Memory B cell (primary cell): Measurements from ENCODE around the gene C16orf54.
"Not testable (repeated sequence)": the region's sequence is repeated elsewhere in the genome, so short reads cannot be mapped to it uniquely, and the experiment has no call there.

ENCODE experiments used
- ATAC-seq: fragments of 150-1000 bp; cut with Tn5 transposase; 2 replicates; pipeline ENCODE4 v1.10.0; 2021; ENCODE audit warnings: low read depth, mild to moderate bottlenecking, moderate library complexity
- DNase-seq, 2 donors: peaks; one replicate each; pipeline ENCODE4 v3.0.0; 2022; ENCODE audit warnings: low spot score in 2 of 2
- H3K27ac Mint-ChIP-seq: one replicate; pipeline ENCODE4 v1.8.0; 2022; ENCODE audit warnings: mild to moderate bottlenecking, moderate library complexity, mixed read lengths
- H3K27me3 Mint-ChIP-seq: one replicate; pipeline ENCODE4 v1.8.0; 2022; ENCODE audit warnings: mixed read lengths
- H3K36me3 Mint-ChIP-seq: one replicate; pipeline ENCODE4 v1.8.0; 2022; ENCODE audit warnings: mild to moderate bottlenecking, mixed read lengths
- H3K4me1 Mint-ChIP-seq: one replicate; pipeline ENCODE4 v1.8.0; 2022; ENCODE audit warnings: mixed read lengths
- H3K4me3 Mint-ChIP-seq: one replicate; pipeline ENCODE4 v1.8.0; 2022; ENCODE audit warnings: mild to moderate bottlenecking, moderate library complexity, mixed read lengths
- H3K9me3 Mint-ChIP-seq: one replicate; pipeline ENCODE4 v1.8.0; 2022; ENCODE audit warnings: mixed read lengths

C16orf54 gene

DNA sequence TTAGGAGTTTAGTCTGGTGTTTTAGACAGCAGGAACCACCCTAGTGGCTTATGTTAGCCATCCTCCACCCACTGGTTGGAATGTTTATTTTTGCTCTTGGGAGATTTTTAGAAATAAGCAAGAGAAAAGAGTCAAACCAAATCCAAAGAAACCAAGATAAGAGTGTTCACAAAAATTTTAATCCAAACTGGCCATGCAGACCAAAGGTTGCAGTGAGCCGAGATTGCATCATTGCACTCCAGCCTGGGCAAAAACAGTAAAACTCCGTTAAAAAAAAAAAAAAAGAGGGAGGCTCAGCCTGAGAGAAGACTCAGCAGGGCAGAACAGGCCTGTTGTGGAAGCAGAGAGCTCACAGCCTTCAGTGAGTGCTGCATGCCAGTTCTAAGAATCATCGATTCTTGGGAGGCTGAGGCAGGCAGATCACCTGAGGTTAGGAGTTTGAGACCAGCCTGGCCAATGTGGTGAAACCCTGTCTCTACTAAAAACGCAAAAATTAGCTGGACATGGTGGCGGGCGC, 12.2 kb upstream of the C16orf54 start:
- no peak overlapping the region for H3K4me3 Mint-ChIP-seq
- H3K9me3 Mint-ChIP-seq, result no peaks in the 10 kb centered on the region
- H3K36me3 Mint-ChIP-seq, result peaks cover 2% of the 10 kb centered on the region
- no peak overlapping the region for H3K27ac Mint-ChIP-seq
- DNase-seq, result no peak
- H3K4me1 Mint-ChIP-seq, result peaks cover 16% of the 10 kb centered on the region
- no peaks in the 10 kb centered on the region for H3K27me3 Mint-ChIP-seq
- ATAC-seq, result no peak

DNA sequence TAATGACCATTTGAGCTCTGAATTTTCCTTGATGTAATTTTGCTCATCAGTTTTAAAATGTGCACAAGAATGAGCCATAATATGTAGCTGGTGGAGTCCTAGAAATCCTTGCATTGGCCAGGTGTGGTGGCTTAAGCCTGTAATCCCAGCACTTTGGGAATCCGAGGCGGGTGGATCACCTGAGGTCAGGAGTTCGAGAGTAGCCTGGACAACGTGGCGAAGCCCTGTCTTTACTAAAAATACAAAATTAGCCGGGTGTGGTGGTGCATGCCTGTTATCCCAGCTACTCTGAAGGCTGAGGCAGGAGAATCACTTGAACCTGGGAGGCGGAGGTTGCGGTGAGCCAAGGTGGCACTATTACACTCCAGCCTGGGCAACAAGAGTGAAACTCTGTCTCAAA, 11.3 kb upstream of the C16orf54 start:
- not testable (repeated sequence) for ATAC-seq, H3K4me3 Mint-ChIP-seq, DNase-seq, H3K36me3 Mint-ChIP-seq, H3K27me3 Mint-ChIP-seq, H3K9me3 Mint-ChIP-seq
- Mint-ChIP-seq H3K4me1 (peaks cover 16% of the 10 kb centered on the region), H3K27ac (peak overlapping the region; percentile 26)

DNA sequence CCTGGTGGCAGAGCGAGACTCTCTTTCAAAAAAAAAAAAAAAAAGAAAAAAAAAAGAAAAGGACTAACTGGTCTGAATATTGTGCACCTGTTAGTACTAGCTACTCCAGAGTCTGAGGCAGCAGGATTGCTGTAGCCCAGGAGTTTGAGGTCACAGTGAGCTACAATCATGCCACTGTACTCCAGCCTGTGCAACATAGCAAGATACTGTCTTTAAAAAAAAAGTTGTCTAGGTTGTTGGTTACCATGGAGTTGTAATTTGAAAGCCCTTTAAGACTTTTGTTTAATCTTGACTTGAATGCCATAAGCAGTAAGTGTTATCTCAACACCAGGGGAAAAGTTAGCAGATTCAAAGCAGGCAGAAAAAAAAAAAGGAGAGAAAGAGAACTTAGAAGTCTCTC, 10.9 kb upstream of the C16orf54 start:
- Mint-ChIP-seq H3K4me1 (peaks cover 16% of the 10 kb centered on the region), H3K36me3 (peaks cover 2% of the 10 kb centered on the region), H3K9me3 (no peaks in the 10 kb centered on the region), H3K27ac (peak overlapping the region; percentile 26), H3K27me3 (no peaks in the 10 kb centered on the region), H3K4me3 (no peak overlapping the region)
- DNase-seq, result no peak
- ATAC-seq, result no peak

GRCh38 chr16:29753516-29753915, 7.7 kb upstream of the C16orf54 start:
- H3K36me3 Mint-ChIP-seq, result peaks cover 4% of the 10 kb centered on the region
- ATAC-seq, result no peak
- no peak overlapping the region for H3K4me3 Mint-ChIP-seq
- H3K9me3 Mint-ChIP-seq, result no peaks in the 10 kb centered on the region
- H3K27ac Mint-ChIP-seq, result no peak overlapping the region
- H3K27me3 Mint-ChIP-seq, result no peaks in the 10 kb centered on the region
- peaks cover 10% of the 10 kb centered on the region for H3K4me1 Mint-ChIP-seq
- DNase-seq, result no peak

DNA sequence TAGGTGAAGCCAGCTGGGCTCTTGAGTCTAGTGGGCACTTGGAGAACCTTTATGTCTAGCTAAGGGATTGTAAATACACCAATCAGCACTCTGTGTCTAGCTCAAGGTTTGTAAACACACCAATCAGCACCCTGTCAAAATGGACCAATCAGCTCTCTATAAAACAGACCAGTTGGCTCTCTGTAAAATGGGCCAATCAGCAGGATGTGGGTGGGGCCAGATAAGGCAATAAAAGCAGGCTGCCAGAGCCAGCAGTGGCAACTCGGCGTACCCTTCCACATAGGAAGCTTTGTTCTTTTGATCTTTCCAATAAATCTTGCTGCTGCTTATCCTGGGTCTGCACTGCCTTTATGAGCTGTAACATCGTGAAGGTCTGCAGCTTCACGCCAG, 3.0 kb upstream of the C16orf54 start:
- H3K27me3 Mint-ChIP-seq, H3K9me3 Mint-ChIP-seq, ATAC-seq, H3K4me3 Mint-ChIP-seq, DNase-seq: not testable (repeated sequence)
- Mint-ChIP-seq H3K36me3 (peaks cover 11% of the 10 kb centered on the region), H3K27ac (peak overlapping the region; percentile 38), H3K4me1 (peaks cover 18% of the 10 kb centered on the region)

GRCh38 chr16:29747947-29748759, 2.4 kb upstream of the C16orf54 start:
- H3K36me3 Mint-ChIP-seq, result peaks cover 13% of the 10 kb centered on the region
- no peaks in the 10 kb centered on the region for H3K27me3 Mint-ChIP-seq
- no peak overlapping the region for H3K4me3 Mint-ChIP-seq
- ATAC-seq (no peak), DNase-seq (no peak)
- no peaks in the 10 kb centered on the region for H3K9me3 Mint-ChIP-seq
- peaks cover 21% of the 10 kb centered on the region for H3K4me1 Mint-ChIP-seq
- peak overlapping the region; percentile 98 for H3K27ac Mint-ChIP-seq

GRCh38 chr16:29746518-29746917, 728 bp upstream of the C16orf54 start:
- DNase-seq, H3K9me3 Mint-ChIP-seq, H3K27me3 Mint-ChIP-seq, ATAC-seq: not testable (repeated sequence)
- Mint-ChIP-seq H3K27ac (peak overlapping the region; percentile 98), H3K36me3 (peaks cover 19% of the 10 kb centered on the region), H3K4me3 (peak overlapping the region; percentile 98), H3K4me1 (peaks cover 28% of the 10 kb centered on the region)

GRCh38 chr16:29745121-29745852, 503 bp downstream of the C16orf54 start:
- no peaks in the 10 kb centered on the region for H3K27me3 Mint-ChIP-seq
- peak in 1 of 2 donors; percentile 43 for DNase-seq

GRCh38 chr16:29744541-29745101, 1.2 kb downstream of the C16orf54 start:
- no peak for DNase-seq
- H3K4me3 Mint-ChIP-seq, result peak overlapping the region; percentile 98
- H3K4me1 Mint-ChIP-seq, result peaks cover 46% of the 10 kb centered on the region
- H3K36me3 Mint-ChIP-seq, result peaks cover 29% of the 10 kb centered on the region
- ATAC-seq, result no peak
- no peaks in the 10 kb centered on the region for H3K9me3 Mint-ChIP-seq
- no peaks in the 10 kb centered on the region for H3K27me3 Mint-ChIP-seq
- peak overlapping the region; percentile 98 for H3K27ac Mint-ChIP-seq

More at GRCh38 chr16:29745121-29745852, 503 bp downstream of the C16orf54 start:
- H3K27ac Mint-ChIP-seq, result peak overlapping the region; percentile 98
- peaks cover 39% of the 10 kb centered on the region for H3K4me1 Mint-ChIP-seq
- ATAC-seq, result peak; percentile 58
- peak overlapping the region; percentile 98 for H3K4me3 Mint-ChIP-seq
- H3K36me3 Mint-ChIP-seq, result peaks cover 25% of the 10 kb centered on the region
- no peaks in the 10 kb centered on the region for H3K9me3 Mint-ChIP-seq

GRCh38 chr16:29743827-29744531, 1.8 kb downstream of the C16orf54 start:
- Mint-ChIP-seq H3K4me1 (peaks cover 48% of the 10 kb centered on the region), H3K36me3 (peaks cover 27% of the 10 kb centered on the region), H3K9me3 (no peaks in the 10 kb centered on the region), H3K27me3 (no peaks in the 10 kb centered on the region), H3K27ac (peak overlapping the region; percentile 98), H3K4me3 (peak overlapping the region; percentile 98)
- ATAC-seq (no peak), DNase-seq (no peak)

DNA sequence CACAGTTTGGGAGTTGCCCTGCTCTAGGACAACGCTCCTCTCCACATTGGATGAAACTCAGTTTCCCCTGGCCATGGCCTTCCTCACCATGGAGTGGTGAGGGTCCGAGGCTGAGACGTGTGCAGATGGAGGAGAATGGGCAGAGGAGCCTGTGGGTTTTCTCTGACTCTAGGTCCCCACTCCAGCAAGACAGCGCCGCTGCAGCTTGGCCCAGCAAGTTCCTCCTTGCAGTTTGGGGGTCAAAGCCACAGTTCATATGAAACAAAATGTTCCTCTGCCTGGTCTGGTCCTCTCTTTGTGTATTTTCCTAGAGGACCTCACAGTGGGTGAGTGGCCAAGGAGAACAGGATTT, 2.3 kb downstream of the C16orf54 start:
- Mint-ChIP-seq H3K9me3 (no peaks in the 10 kb centered on the region), H3K4me3 (peak overlapping the region; percentile 64), H3K36me3 (peaks cover 25% of the 10 kb centered on the region)

DNA sequence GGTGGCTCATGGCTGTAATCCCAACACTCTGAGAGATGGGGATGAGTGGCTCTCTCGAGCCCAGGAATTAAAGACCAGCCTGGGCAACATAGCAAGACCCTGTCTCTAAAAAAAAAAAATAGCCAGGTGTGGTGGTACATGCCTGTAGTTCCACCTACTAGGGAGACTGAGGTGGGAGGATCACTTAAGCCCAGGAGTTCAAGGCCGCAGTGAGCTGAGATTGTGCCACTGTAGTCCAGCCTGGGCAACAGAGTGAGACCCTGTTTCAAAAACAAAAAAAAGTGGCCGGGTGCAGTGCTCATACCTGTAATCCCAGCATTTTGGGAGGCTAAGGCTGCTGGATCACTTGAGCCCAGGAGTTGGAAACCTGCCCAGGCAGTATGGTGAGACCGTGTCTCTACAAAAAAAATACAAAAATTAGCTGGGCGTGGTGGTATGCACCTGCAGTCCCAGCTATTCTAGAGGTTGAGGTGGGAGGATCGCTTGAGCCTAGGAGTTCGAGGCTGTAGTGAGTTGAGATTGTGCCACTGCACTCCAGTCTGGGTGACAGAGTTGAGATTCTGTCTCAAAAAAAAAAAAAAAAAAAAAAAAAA, 3.0 kb downstream of the C16orf54 start:
- Mint-ChIP-seq H3K27me3 (no peaks in the 10 kb centered on the region), H3K4me3 (peak overlapping the region; percentile 44), H3K9me3 (no peaks in the 10 kb centered on the region), H3K36me3 (peaks cover 25% of the 10 kb centered on the region), H3K4me1 (peaks cover 56% of the 10 kb centered on the region), H3K27ac (peak overlapping the region; percentile 78)
- ATAC-seq (no peak), DNase-seq (no peak)

More for the DNA sequence above, 2.3 kb downstream of the C16orf54 start:
- DNase-seq (no peak), ATAC-seq (no peak)
- Mint-ChIP-seq H3K27ac (peak overlapping the region; percentile 78), H3K27me3 (no peaks in the 10 kb centered on the region), H3K4me1 (peaks cover 50% of the 10 kb centered on the region)

GRCh38 chr16:29740630-29741015, 5.2 kb downstream of the C16orf54 start:
- ATAC-seq, DNase-seq, H3K9me3 Mint-ChIP-seq, H3K27me3 Mint-ChIP-seq: not testable (repeated sequence)
- peaks cover 55% of the 10 kb centered on the region for H3K4me1 Mint-ChIP-seq
- H3K27ac Mint-ChIP-seq, result peak overlapping the region; percentile 91
- H3K4me3 Mint-ChIP-seq, result peak overlapping the region; percentile 47
- H3K36me3 Mint-ChIP-seq, result peaks cover 27% of the 10 kb centered on the region
